HCT116 (cell line): Measurements from ENCODE around the gene CTAGE9. TPM values are rescaled to one million over a fixed set of nuclear protein-coding genes. Genes with fewer than 3 reads are reported as not detected.

Experiments
- ATAC-seq: fragments of 200-7000 bp; cut with Tn5 transposase; 2 replicates; pipeline ENCODE4 v1.9.1; 2020; ENCODE audit warnings: mild to moderate bottlenecking, moderate library complexity
- BruUV-seq: library from RNA; stranded (reverse); fragments of 400-500 nt; replicated peaks from 2 replicates; lab custom pipeline; 2021; lab: Mats Ljungman, UMichigan
- CTCF ChIA-PET: fragments of 300-600 bp; sonication (Branson Sonifier 250); formaldehyde crosslinking; loops from one replicate; lab custom pipeline; 2021; ENCODE audit warnings: antibody characterized with exemption; lab: Charles Lee
- POLR2A ChIA-PET: fragments of 300-600, 350-600 bp; sonication (Branson Sonifier 250); formaldehyde crosslinking; loops from one replicate; lab custom pipeline; 2021; ENCODE audit warnings: antibody characterized with exemption; lab: Charles Lee
- RAD21 ChIA-PET, 2 experiments: fragments of 300-600 bp; sonication (Branson Sonifier 250); formaldehyde crosslinking; loops; one replicate each; lab custom pipeline; 2023; ENCODE audit warnings: low total read pairs in 2 of 2; ENCODE audit not compliant: uncharacterized antibody in 2 of 2, unreplicated experiment in 2 of 2, low non-redundant PET in 1 of 2; lab: Charles Lee
- DNase-seq: peaks from one replicate; pipeline ENCODE4 v3.0.0-alpha.2; 2010; ENCODE audit warnings: low read depth, low spot score
- H2AFZ ChIP-seq: fragments of 200-600 bp; shearing (Covaris generic), sonication (generic); 2 replicates; pipeline ENCODE4 v1.6.1; 2017; ENCODE audit warnings: low read depth, mixed run types, mixed read lengths, antibody characterized with exemption, low read length; ENCODE audit not compliant: poor library complexity, severe bottlenecking
- H3K27ac ChIP-seq: 2 replicates; pipeline ENCODE4 v1.5.1; 2012; ENCODE audit warnings: low read depth, low read length
- H3K27me3 ChIP-seq: fragments of 200-600 bp; sonication (generic); 2 replicates; pipeline ENCODE4 v1.6.1; 2016; ENCODE audit warnings: mixed run types, low read length, mixed read lengths; ENCODE audit not compliant: insufficient read depth
- H3K36me3 ChIP-seq, 2 experiments: fragments of 200-500 bp in 1 of 2; fragments of 200-600 bp in 1 of 2; sonication (Bioruptor generic) in 1 of 2; sonication (generic) in 1 of 2; 2 replicates each; pipeline versions ENCODE4 v1.5.1 to v1.6.1; 2014 to 2016; ENCODE audit warnings: low read length in 2 of 2, inconsistent platforms in 1 of 2, mixed read lengths in 1 of 2, mixed run types in 1 of 2; ENCODE audit not compliant: insufficient read depth in 2 of 2, control insufficient read depth in 1 of 2
- H3K4me1 ChIP-seq, 2 experiments: fragments of 200-600 bp in 1 of 2; sonication (generic) in 1 of 2; 2 replicates each; pipeline versions ENCODE4 v1.5.1 to v1.6.1; 2012 to 2017; ENCODE audit warnings: low read length in 2 of 2, inconsistent platforms in 1 of 2, mild to moderate bottlenecking in 1 of 2, mixed read lengths in 1 of 2, mixed run types in 1 of 2, moderate library complexity in 1 of 2; ENCODE audit not compliant: insufficient read depth in 2 of 2, control insufficient read depth in 1 of 2
- H3K4me2 ChIP-seq: fragments of 200-600 bp; sonication (generic); 2 replicates; pipeline ENCODE4 v1.6.1; 2017; ENCODE audit warnings: mixed run types, low read length, mixed read lengths
- H3K4me3 ChIP-seq, 2 experiments: fragments of 200-600 bp in 1 of 2; sonication (generic) in 1 of 2; replicated peaks in 1 of 2; 2 replicates each; pipeline ENCODE4 v1.5.1; 2011 to 2016; ENCODE audit warnings: low read length in 2 of 2, control low read depth in 1 of 2, low read depth in 1 of 2, mild to moderate bottlenecking in 1 of 2, mixed read lengths in 1 of 2, mixed run types in 1 of 2
- H3K79me2 ChIP-seq: fragments of 200-600 bp; sonication (generic); 2 replicates; pipeline ENCODE4 v1.6.1; 2017; ENCODE audit warnings: mild to moderate bottlenecking, mixed run types, low read length, moderate library complexity, mixed read lengths; ENCODE audit not compliant: insufficient read depth
- H3K9ac ChIP-seq: fragments of 200-600 bp; sonication (generic); 2 replicates; pipeline ENCODE4 v1.6.1; 2016; ENCODE audit warnings: low read length, mixed read lengths
- H3K9me2 ChIP-seq: fragments of 200-600 bp; sonication (generic), shearing (Covaris generic); 2 replicates; pipeline ENCODE4 v1.6.1; 2017; ENCODE audit warnings: mixed run types, mild to moderate bottlenecking, moderate library complexity; ENCODE audit not compliant: insufficient read depth
- H3K9me3 ChIP-seq, 2 experiments: fragments of 200-500 bp in 1 of 2; fragments of 200-600 bp in 1 of 2; sonication (Bioruptor generic) in 1 of 2; sonication (generic) in 1 of 2; 2 replicates each; pipeline ENCODE4 v1.6.1; 2014 to 2017; ENCODE audit warnings: low read length in 2 of 2, mixed read lengths in 2 of 2, inconsistent platforms in 1 of 2, low read depth in 1 of 2, mild to moderate bottlenecking in 1 of 2, mixed run types in 1 of 2, moderate library complexity in 1 of 2; ENCODE audit not compliant: control insufficient read depth in 1 of 2, insufficient read depth in 1 of 2
- H4K20me1 ChIP-seq: fragments of 200-600 bp; sonication (generic), shearing (Covaris generic); 2 replicates; pipeline ENCODE4 v1.6.1; 2017; ENCODE audit warnings: mixed run types, mild to moderate bottlenecking, moderate library complexity; ENCODE audit not compliant: insufficient read depth
- ATF3 ChIP-seq: IDR thresholded peaks from 2 replicates; pipeline ENCODE4 v1.6.1; 2012
- CBX3 ChIP-seq: IDR thresholded peaks from 2 replicates; pipeline ENCODE4 v1.6.1; 2012; ENCODE audit warnings: low read depth
- EGR1 ChIP-seq: IDR thresholded peaks from 2 replicates; pipeline ENCODE4 v1.6.1; 2012; ENCODE audit warnings: low read depth
- POLR2A ChIP-seq: IDR thresholded peaks from 2 replicates; pipeline ENCODE4 v1.7.0; 2011; ENCODE audit warnings: borderline replicate concordance; ENCODE audit not compliant: insufficient read depth, insufficient read length; ENCODE audit errors: extremely low read depth
- REST ChIP-seq: IDR thresholded peaks from 2 replicates; pipeline ENCODE4 v1.6.1; 2012; ENCODE audit warnings: low read depth
- SRF ChIP-seq: IDR thresholded peaks from 2 replicates; pipeline ENCODE4 v1.6.1; 2012; ENCODE audit warnings: low read depth
- ZBTB33 ChIP-seq: IDR thresholded peaks from 2 replicates; pipeline ENCODE4 v1.6.1; 2011; ENCODE audit warnings: mild to moderate bottlenecking, low read length, moderate library complexity; ENCODE audit not compliant: insufficient replicate concordance; ENCODE audit errors: extremely low read depth
- ZFX ChIP-seq: fragments of 450-650 bp; IDR thresholded peaks from 2 replicates; pipeline ENCODE4 v1.6.1; 2017
- intact Hi-C: fragments of 100-400 bp; cut with micrococcal nuclease; formaldehyde crosslinking; loops from 2 replicates; pipeline ENCODE4 v1.10.0; 2022
- total RNA-seq: library from RNA; stranded (reverse); gene quantifications from one replicate; pipeline ENCODE4 v1.2.1, GENCODE V29; 2021; ENCODE audit not compliant: unreplicated experiment

Gene CTAGE9
- total RNA-seq, 1 experiment from 2014 or later: not detected

- no peak overlapping the region for H3K27ac ChIP-seq
- H3K4me3 ChIP-seq: no peak overlapping the region
- H3K4me1 ChIP-seq: no peaks in the 10 kb centered on the region
- no peak overlapping the region for H3K4me2 ChIP-seq
- ATAC-seq (no peak), DNase-seq (no peak)
- H3K9me3 ChIP-seq: no peaks in the 10 kb centered on the region
- no peaks in the 10 kb centered on the region for H3K27me3 ChIP-seq
- RAD21 ChIA-PET: no interaction called here
- H2AFZ ChIP-seq: no peak overlapping the region
- H3K36me3 ChIP-seq: no peaks in the 10 kb centered on the region
- no peaks in the 10 kb centered on the region for H4K20me1 ChIP-seq
- no peaks in the 10 kb centered on the region for H3K79me2 ChIP-seq
- no TSS peak for BruUV-seq
- peaks cover 5% of the 10 kb centered on the region; the same call in 1 of the 2 replicates for H3K9me2 ChIP-seq
- POLR2A ChIA-PET: no interaction called here
- intact Hi-C loops: no loop called here
- H3K9ac ChIP-seq: no peak overlapping the region
- CTCF ChIA-PET: no interaction called here
- TF ChIP-seq EGR1: no peak
- TF ChIP-seq SRF: no peak
- TF ChIP-seq REST: no peak
- no peak for TF ChIP-seq POLR2A
- TF ChIP-seq CBX3: no peak
Observed at GRCh38 chr6:131685266-131685780, 25.5 kb downstream of the CTAGE9 start.

GRCh38 chr6:131683479-131683878, 27.3 kb downstream of the CTAGE9 start:
- Histone ChIP-seq H3K4me2 (no peak overlapping the region), H3K4me1 (no peaks in the 10 kb centered on the region), H3K36me3 (no peaks in the 10 kb centered on the region), H3K27ac (no peak overlapping the region), H4K20me1 (no peaks in the 10 kb centered on the region), H3K79me2 (no peaks in the 10 kb centered on the region), H3K9ac (no peak overlapping the region), H2AFZ (no peak overlapping the region), H3K27me3 (no peaks in the 10 kb centered on the region), H3K9me3 (no peaks in the 10 kb centered on the region), H3K9me2 (peaks cover 5% of the 10 kb centered on the region; the same call in 1 of the 2 replicates), H3K4me3 (no peak overlapping the region)
- DNase-seq: no peak
- BruUV-seq: no TSS peak
- TF ChIP-seq ATF3 (no peak), ZFX (no peak), EGR1 (no peak), ZBTB33 (no peak)
- no peak for ATAC-seq
- RAD21 ChIA-PET: no interaction called here
- intact Hi-C loops: no loop called here
- CTCF ChIA-PET: no interaction called here
- POLR2A ChIA-PET: interaction anchor here (0.7 kb wide), 1 partner anchor 185 kb away, joined by 3 read pairs; no protein-coding TSS in a partner anchor
